Tibial artery (tissue), 4 donors: ENCODE results near the gene PLPPR2.
A peak's percentile ranks its signal among the peaks of the same experiment; 100 is the strongest.
"Not testable (repeated sequence)": the region's sequence is repeated elsewhere in the genome, so short reads cannot be mapped to it uniquely, and the experiment has no call there.

Source experiments
- DNase-seq, 2 donors: peaks; one replicate each; pipeline ENCODE4 v3.0.0-alpha.2; 2019
- H3K27ac ChIP-seq, 2 donors: fragments of 200-600 bp; sonication (generic) in 1 of 2; 1 replicate in 1 of 2; 2 replicates in 1 of 2; pipeline ENCODE4 v1.5.1; 2018 to 2019; ENCODE audit warnings: mild to moderate bottlenecking in 1 of 2
- H3K27me3 ChIP-seq, 2 donors: fragments of 200-600 bp; sonication (generic) in 1 of 2; one replicate each; pipeline versions ENCODE4 v1.5.1 to v1.6.0; 2016 to 2019
- H3K36me3 ChIP-seq, 3 donors: fragments of 200-600 bp; sonication (generic) in 2 of 3; one replicate each; pipeline ENCODE4 v1.5.1; 2016 to 2019; ENCODE audit warnings: mild to moderate bottlenecking in 2 of 3
- H3K4me1 ChIP-seq, 4 donors: fragments of 200-600 bp; sonication (generic) in 2 of 4; 1 replicate in 3 of 4; 2 replicates in 1 of 4; pipeline ENCODE4 v1.5.1; 2016 to 2019
- H3K4me3 ChIP-seq, 2 donors: fragments of 200-600 bp; sonication (generic) in 1 of 2; 1 replicate in 1 of 2; 2 replicates in 1 of 2; pipeline ENCODE4 v1.5.1; 2018 to 2019; ENCODE audit warnings: mild to moderate bottlenecking in 2 of 2
- H3K9me3 ChIP-seq, 3 donors: fragments of 200-600 bp; sonication (generic) in 1 of 3; one replicate each; pipeline ENCODE4 v1.5.1; 2016 to 2019
- intact Hi-C: fragments of 100-400 bp; cut with DNase I; formaldehyde crosslinking; loops from one replicate; pipeline ENCODE4 v1.15.0; 2023; ENCODE audit warnings: low total_unique reads
- TF ChIP-seq, protein P1 (sequence below), 2 experiments: fragments of 200-600 bp in 1 of 2; fragments of 450-650 bp in 1 of 2; IDR thresholded peaks; one replicate each; pipeline ENCODE4 v1.5.1; 2017 to 2019; ENCODE audit warnings: antibody characterized with exemption in 2 of 2, mild to moderate bottlenecking in 1 of 2, moderate library complexity in 1 of 2

PLPPR2 gene

DNA sequence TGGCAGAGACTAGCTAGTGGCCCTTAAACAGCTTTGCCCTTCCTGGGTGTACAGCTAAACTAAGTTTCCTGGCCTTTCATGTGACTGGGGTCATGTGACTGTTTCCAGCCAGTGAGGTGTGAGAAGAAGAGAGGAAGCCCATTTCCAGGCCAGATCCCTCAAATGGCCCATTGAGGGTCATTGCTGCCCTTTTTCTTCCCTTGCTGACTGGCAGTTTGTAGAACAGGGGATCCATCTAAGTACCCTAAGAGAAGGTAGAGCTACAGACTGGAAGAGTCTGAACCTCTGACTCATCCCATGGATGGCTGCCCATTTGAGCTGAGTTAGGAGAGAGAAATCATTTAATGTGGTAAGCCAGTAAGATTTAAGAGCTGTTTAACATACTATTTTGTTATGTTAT is 22.0 kb downstream of the PLPPR2 start:
- Histone ChIP-seq H3K27ac (peak overlapping the region; percentile 59 to 94), H3K9me3 (no peaks in the 10 kb centered on the region), H3K36me3 (peaks cover 0 to 7% (median 0%) of the 10 kb centered on the region in 3 donors), H3K4me1 (peaks cover 0 to 68% (median 58%) of the 10 kb centered on the region in 4 donors), H3K4me3 (no peak overlapping the region), H3K27me3 (peaks cover 0 to 7% of the 10 kb centered on the region in 2 donors)
- intact Hi-C loops: loop anchor here (10.0 kb wide), 2 partner anchors 68 to 82 kb away; partner anchors contain the start of gene TSPAN16
- peak in 1 of 2 donors; percentile 63 for DNase-seq
- TF ChIP-seq, protein P1, sequence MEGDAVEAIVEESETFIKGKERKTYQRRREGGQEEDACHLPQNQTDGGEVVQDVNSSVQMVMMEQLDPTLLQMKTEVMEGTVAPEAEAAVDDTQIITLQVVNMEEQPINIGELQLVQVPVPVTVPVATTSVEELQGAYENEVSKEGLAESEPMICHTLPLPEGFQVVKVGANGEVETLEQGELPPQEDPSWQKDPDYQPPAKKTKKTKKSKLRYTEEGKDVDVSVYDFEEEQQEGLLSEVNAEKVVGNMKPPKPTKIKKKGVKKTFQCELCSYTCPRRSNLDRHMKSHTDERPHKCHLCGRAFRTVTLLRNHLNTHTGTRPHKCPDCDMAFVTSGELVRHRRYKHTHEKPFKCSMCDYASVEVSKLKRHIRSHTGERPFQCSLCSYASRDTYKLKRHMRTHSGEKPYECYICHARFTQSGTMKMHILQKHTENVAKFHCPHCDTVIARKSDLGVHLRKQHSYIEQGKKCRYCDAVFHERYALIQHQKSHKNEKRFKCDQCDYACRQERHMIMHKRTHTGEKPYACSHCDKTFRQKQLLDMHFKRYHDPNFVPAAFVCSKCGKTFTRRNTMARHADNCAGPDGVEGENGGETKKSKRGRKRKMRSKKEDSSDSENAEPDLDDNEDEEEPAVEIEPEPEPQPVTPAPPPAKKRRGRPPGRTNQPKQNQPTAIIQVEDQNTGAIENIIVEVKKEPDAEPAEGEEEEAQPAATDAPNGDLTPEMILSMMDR (IDR thresholded peaks at IDR 0.05): no peak

DNA sequence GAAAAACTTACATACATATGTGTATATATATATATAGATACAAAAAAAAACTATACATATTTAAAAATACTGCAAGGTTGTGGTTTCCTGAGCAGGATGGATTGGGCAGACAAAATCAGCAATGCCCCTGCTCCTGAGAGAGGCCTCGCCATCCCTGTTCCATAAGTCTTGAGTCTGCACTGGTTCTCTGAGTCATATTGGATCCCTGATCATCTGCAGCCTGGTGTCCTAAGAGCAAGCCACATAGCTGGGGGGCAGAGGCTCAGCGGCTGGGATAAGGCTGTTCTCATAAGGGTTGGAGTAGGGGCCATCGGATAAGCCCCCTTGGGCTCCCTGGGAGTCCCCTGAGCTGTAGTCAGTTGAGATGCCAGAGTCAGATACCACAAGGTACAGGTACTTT is 22.5 kb downstream of the PLPPR2 start:
- Histone ChIP-seq H3K36me3 (peaks cover 0 to 7% (median 0%) of the 10 kb centered on the region in 3 donors), H3K9me3 (no peaks in the 10 kb centered on the region), H3K27me3 (peaks cover 0 to 13% of the 10 kb centered on the region in 2 donors), H3K27ac (peak overlapping the region; percentile 59 to 94), H3K4me1 (peaks cover 0 to 71% (median 60%) of the 10 kb centered on the region in 4 donors), H3K4me3 (no peak overlapping the region)
- TF ChIP-seq, protein P1 (IDR thresholded peaks at IDR 0.05): no peak
- intact Hi-C loops: loop anchor here (10.0 kb wide), 2 partner anchors 67 to 83 kb away; partner anchors contain the start of gene TSPAN16
- no peak for DNase-seq

DNA sequence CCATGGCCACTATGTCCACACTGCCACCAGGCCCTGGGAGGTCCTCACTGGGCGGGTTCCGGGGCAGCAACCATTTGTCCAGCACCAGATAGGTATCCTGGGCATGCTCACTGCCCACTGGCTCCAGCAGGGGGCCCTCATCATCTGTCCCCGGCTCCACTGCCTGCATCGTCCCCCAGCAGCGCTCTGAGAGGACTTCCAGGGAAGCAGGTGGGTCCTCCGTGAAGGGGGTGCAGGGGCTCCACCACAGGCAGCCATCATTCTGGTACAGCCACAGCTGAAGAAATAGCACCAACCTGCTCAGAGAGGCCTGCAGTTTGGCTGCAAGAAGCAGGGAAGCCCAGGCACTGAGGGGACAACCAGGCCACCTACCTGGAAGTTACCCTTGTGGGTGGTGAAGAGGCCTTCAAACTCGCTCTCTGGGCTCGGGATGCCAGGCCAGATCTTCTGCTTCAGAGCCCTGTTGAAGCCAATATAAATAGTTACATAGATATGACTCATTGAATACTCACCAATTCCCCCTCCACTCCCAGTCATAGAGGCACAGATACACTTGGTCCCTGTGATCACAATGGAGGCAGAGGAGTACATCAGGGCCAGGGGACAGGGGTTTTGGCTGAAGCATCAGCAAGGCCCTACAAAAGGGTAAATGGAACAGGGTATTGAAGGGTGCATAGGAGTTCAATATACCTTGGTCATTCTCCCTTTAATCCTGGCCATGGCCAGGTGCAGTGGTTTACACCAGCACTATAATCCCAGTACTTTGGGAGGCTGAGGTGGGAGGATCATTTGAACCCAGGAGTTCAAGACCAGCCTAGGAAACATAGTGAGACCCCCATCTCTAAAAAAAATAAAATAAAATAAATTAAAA is 23.3 kb downstream of the PLPPR2 start:
- no peaks in the 10 kb centered on the region for H3K9me3 ChIP-seq
- peaks cover 0 to 7% (median 0%) of the 10 kb centered on the region in 3 donors for H3K36me3 ChIP-seq
- TF ChIP-seq, protein P1 (IDR thresholded peaks at IDR 0.05): peak; percentile 39 to 41
- H3K27me3 ChIP-seq: peaks cover 0 to 21% of the 10 kb centered on the region in 2 donors
- peak overlapping the region; percentile 59 to 94 for H3K27ac ChIP-seq
- peaks cover 0 to 79% (median 67%) of the 10 kb centered on the region in 4 donors for H3K4me1 ChIP-seq
- intact Hi-C loops: loop anchor here (10.0 kb wide), 2 partner anchors 66 to 84 kb away; partner anchors contain the start of gene TSPAN16
- DNase-seq: peak in 1 of 2 donors; percentile 77
- H3K4me3 ChIP-seq: no peak overlapping the region

DNA sequence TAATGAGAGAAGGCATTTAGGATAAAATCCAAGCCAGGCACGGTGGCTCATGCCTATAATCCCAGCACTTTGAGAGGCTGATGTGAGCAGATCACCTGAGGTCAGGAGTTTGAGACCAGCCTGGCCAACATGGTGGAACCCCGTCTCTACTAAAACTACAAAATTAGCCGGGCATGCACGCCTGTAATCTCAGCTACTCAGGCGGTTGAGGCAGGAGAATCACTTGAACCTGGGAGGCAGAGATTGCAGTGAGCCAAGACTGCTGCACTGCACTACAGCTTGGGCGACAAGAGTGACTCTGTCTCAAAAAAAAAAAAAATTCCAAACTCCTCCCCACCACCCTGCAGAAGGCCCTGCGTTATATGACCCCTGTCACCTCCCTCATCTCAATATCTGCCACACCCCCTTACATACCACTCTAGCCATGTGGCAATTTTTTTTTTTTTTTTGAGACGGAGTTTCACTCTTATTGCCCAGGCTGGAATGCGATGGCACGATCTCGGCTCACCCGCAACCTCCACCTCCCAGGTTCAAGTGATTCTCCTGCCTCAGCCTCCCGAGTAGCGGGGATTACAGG is 24.1 kb downstream of the PLPPR2 start:
- intact Hi-C loops: loop anchor here (10.0 kb wide), 2 partner anchors 65 to 85 kb away; partner anchors contain the start of gene TSPAN16
- Histone ChIP-seq H3K27me3 (peaks cover 0 to 25% of the 10 kb centered on the region in 2 donors), H3K27ac (peak overlapping the region; percentile 59 to 94), H3K4me1 (peaks cover 0 to 81% (median 68%) of the 10 kb centered on the region in 4 donors)
- H3K9me3 ChIP-seq, DNase-seq, H3K4me3 ChIP-seq, H3K36me3 ChIP-seq: not testable (repeated sequence)

DNA sequence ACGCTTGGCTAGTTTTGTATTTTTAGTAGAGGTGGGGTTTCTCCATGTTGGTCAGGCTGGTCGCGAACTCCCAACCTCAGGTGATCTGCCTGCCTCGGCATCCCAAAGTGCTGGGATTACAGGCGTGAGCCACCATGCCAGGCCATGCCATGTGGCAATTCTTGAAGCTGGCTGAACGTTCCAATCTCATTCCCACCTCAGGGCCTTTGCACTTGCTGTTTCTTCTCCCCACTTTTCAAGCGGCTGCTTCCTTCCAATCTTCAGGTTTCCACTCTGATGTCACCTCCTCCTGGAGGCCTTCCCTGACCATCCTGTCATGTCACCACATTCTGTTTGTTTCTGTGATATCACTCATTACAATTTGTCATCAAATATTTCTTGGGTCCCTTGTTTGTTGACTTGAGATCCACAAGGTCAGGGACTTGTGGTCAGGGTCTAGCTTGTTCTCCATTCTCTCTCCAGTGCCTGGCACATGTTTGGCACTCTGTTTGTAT is 24.7 kb downstream of the PLPPR2 start:
- H3K36me3 ChIP-seq: peaks cover 0 to 7% (median 0%) of the 10 kb centered on the region in 3 donors
- no peaks in the 10 kb centered on the region for H3K9me3 ChIP-seq
- H3K4me3 ChIP-seq: no peak overlapping the region
- TF ChIP-seq, protein P1 (IDR thresholded peaks at IDR 0.05): no peak
- no peak for DNase-seq
- peaks cover 0 to 25% of the 10 kb centered on the region in 2 donors for H3K27me3 ChIP-seq
- H3K27ac ChIP-seq: peak overlapping the region; percentile 85 to 88
- intact Hi-C loops: loop anchor here (5.0 to 10.0 kb wide), 3 partner anchors 33 to 85 kb away; partner anchors contain the start of genes CCDC159, TMEM205 and TSPAN16
- H3K4me1 ChIP-seq: peaks cover 0 to 81% (median 68%) of the 10 kb centered on the region in 4 donors
